GM12865 (cell line): ENCODE data around the gene CCDC152.

Experiments used
- DNase-seq: peaks from one replicate; pipeline ENCODE4 v3.0.0; 2010; ENCODE audit warnings: low read depth
- H3K4me3 ChIP-seq: 2 replicates; pipeline ENCODE4 v1.5.1; 2011; ENCODE audit warnings: mild to moderate bottlenecking, low read depth, low read length, control low read depth
- TF ChIP-seq, protein P1 (sequence below): IDR thresholded peaks from 2 replicates; pipeline ENCODE4 v1.5.1; 2011; ENCODE audit warnings: low read length, control low read depth, low read depth, inconsistent platforms; ENCODE audit not compliant: insufficient read depth; ENCODE audit errors: missing control alignments

The CCDC152 gene

DNA sequence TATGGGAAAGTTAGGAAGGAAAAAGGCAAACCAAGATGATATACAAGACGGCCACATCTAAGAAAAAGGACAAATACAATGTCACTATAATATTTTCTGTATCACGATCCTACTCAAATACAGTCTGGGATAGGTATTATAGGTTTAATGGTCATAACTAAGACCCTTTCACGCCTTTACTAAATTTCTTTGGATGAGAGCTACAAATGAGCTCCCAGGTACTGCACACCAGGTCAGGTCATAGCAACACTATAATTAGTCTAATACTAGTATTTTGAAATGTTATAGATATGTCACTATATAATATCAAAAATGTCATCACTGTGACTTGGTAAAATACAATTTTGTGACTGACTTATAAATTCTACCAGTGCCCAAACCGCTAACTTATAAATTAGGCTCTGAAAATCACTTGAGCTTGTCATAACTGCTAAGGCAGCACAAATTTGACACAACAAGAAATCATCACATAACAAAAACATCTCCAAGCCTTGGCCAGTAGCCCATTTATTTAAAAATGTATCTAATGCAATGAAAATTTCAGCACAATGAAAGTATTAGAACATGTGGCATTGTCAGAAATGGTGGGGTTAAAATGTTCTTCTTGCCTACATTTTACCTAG, 48.2 kb downstream of the CCDC152 start:
- TF ChIP-seq, protein P1, sequence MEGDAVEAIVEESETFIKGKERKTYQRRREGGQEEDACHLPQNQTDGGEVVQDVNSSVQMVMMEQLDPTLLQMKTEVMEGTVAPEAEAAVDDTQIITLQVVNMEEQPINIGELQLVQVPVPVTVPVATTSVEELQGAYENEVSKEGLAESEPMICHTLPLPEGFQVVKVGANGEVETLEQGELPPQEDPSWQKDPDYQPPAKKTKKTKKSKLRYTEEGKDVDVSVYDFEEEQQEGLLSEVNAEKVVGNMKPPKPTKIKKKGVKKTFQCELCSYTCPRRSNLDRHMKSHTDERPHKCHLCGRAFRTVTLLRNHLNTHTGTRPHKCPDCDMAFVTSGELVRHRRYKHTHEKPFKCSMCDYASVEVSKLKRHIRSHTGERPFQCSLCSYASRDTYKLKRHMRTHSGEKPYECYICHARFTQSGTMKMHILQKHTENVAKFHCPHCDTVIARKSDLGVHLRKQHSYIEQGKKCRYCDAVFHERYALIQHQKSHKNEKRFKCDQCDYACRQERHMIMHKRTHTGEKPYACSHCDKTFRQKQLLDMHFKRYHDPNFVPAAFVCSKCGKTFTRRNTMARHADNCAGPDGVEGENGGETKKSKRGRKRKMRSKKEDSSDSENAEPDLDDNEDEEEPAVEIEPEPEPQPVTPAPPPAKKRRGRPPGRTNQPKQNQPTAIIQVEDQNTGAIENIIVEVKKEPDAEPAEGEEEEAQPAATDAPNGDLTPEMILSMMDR, result no peak
- DNase-seq, result no peak
- H3K4me3 ChIP-seq, result no peak overlapping the region

DNA sequence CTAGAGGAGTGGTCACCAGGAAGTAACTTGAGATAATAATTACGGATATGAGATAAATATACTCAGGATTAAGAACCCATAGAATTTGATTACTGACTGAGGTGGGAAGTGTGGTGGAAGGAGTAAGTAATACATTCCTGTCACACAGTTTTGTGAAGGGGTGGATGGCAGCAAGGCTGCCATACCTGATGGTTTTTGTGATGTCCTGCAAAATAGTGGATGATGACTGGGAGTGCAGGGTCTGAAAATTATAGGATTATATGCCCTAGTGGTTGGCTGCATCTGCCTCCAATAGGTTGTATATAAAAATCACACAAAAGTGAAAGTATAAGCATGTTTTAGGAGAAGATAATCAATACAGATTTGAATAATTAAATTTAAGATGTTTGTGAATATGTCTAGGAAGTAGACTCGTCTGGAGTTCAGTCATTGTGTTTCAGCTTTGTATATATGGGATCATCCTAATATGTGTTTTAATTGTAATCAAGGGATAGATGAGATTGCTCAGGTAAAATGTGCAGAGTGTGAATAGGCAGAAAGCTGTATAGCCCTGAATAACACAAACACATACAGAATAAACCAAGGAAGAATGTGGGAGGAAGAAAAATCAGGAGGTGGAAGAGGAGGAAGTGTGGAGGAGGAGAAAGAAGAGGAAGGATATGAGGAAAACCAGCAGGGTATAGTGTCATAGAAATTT, 49.5 kb downstream of the CCDC152 start:
- no peak for DNase-seq
- TF ChIP-seq, protein P1, result no peak
- H3K4me3 ChIP-seq, result no peak overlapping the region

DNA sequence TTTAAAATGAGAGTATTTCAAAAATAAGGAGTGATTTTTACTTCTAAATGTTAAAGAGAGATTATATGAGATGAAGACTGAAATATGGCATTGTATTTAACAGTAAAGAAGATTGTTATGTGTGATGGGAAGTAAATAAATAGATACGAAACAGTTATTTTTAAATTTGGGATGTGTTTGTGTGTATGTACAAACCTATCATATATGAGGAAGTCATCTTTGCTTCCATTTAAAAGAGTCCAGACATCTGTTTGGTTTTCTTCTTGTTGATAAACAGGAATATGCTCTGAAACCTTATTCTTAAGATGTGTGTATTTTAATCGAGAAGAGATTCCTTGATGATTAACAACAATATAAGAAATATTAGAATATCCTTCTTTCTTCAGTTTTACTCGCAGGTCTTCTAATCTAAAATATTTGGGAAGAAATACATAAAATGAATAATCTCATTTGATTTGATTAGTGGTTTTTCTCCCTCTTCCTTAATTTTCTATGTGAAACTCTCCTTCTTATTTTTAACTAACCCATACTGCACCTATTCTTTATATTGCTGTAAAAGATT, 50.2 kb downstream of the CCDC152 start:
- TF ChIP-seq, protein P1, result no peak
- H3K4me3 ChIP-seq, result no peak overlapping the region
- no peak for DNase-seq

DNA sequence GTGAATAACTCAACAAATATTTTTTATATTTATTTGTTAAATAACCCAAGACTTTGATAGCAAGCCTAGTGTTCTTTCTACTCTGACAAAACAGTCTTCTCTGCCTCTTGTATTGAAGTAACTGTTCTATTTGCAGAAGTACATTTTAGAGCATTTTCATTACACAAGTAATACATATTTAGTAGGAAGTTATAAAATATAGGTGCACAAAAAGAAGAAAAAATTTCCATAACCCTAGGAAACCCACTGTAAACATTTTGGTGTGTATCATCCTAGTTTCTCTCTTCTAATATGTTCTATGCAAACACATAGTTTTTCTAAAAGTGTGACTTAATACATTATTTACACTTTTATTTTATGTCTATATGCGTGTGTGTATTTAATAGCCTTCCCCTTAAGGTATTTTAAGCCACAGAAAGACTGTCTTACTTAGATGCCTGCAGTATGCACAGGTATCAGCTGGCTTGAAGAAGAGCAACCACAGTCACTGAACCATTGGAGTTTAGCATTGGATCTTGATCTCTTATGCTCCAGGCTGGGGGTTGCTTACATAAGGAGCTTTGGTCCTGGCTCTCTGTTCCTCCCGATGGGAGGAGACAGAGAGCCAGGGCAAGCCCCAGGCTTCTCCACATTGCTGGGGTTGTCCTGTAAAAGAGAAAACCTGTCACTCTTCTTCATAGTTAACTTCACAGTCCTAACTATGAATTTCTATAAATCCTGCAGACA, 51.3 kb downstream of the CCDC152 start:
- DNase-seq, result no peak
- H3K4me3 ChIP-seq, result no peak overlapping the region
- TF ChIP-seq, protein P1, result no peak

DNA sequence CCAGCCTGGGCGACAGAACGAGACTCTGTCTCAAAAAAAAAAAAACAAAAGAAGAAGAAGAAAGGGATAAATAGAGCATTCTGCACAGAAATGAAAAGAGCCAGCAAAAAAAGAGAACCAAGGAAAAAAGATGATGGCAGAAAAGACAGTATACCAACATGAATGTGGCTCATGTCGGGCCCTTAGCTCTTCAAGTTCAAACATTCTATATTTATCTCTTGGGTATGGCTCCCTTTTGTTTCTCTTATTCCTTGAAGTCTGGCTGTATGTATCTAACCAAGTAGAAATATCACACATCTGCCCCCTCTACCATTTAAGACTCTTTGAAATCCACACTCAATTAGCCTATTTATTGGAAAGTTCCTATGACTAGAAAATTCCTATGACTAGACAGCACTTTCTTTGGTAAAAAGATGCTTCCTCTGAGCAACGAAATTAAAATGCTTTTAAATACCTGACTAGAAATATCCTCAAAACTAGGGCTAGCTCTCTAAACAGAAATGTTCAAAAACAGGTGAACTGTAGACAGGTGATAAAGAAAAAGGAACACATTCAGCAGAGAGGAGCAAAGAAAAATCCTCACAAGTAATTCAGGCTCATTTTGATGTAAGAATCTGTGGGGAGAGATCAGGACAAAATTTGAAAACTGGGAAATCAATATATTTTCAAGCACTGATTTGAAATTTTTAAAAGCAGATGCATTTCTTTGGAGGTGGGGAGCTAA, 52.4 kb downstream of the CCDC152 start:
- H3K4me3 ChIP-seq, result no peak overlapping the region
- DNase-seq, result no peak
- TF ChIP-seq, protein P1, result no peak

DNA sequence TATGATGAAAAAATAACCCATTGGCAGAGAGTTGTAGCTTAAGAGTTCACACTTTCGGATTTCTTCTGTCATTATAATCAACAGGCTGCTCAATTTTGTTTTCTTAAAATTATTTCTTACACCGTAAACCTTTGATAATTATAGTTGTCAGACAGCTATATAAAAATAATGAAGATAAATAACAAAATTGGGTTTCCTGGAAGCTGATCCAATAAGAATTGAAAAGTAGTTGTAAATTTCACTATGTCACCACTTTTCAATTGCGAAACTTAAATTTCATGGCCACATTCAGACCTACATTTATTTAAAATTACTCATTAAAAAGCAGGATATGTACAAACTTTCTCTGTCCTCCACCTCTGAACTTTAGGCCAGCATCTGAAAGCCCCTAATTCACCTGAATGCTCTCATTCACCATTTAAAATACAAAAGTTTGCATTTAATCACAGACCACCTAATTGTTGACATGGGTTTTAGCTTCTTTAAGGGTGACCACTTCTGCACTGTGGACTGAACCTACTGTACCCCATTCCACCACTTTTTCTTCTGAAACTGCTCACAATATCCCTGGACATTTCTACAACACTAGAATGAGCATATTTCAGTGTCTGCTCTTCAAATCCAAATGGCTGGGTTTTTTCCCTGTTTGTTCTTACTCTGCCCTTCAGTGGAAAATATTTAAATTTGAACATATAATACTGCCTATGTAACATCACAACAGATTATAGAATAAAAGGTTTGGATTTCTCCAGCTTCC, 54.4 kb downstream of the CCDC152 start:
- no peak overlapping the region for H3K4me3 ChIP-seq
- TF ChIP-seq, protein P1, result no peak
- DNase-seq, result no peak
